Measurements from ENCODE around the gene CFAP61.

The CFAP61 gene

GRCh38 chr20:20364593-20365479 lies 312.5 kb downstream of the CFAP61 start:
- no peak for DNase-seq (ENCODE audit: low read depth)

GRCh38 chr20:20365480-20366161 lies 313.3 kb downstream of the CFAP61 start:
- DNase-seq (ENCODE audit: low read depth) = no peak

DNA sequence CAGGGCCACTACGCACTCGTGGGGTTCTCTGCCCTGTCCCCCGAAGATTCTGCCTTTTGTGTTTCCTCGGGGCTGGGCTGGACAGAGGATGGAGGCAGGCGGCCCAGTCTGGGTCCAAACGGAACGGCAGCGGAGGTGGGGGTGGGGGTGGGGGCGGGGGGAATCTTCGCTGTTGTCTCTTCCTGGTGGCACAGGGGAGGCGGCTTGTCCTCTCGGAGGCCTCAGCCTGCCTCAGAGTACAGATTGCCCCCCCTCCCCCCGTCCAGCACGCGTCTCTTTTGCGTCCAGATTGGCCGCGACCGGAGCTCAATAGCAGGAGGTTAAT lies 314.2 kb downstream of the CFAP61 start:
- DNase-seq (ENCODE audit: low read depth) = no peak

- no peak for DNase-seq (ENCODE audit: low read depth)
Observed at GRCh38 chr20:20366876-20367574, 314.7 kb downstream of the CFAP61 start.

DNA sequence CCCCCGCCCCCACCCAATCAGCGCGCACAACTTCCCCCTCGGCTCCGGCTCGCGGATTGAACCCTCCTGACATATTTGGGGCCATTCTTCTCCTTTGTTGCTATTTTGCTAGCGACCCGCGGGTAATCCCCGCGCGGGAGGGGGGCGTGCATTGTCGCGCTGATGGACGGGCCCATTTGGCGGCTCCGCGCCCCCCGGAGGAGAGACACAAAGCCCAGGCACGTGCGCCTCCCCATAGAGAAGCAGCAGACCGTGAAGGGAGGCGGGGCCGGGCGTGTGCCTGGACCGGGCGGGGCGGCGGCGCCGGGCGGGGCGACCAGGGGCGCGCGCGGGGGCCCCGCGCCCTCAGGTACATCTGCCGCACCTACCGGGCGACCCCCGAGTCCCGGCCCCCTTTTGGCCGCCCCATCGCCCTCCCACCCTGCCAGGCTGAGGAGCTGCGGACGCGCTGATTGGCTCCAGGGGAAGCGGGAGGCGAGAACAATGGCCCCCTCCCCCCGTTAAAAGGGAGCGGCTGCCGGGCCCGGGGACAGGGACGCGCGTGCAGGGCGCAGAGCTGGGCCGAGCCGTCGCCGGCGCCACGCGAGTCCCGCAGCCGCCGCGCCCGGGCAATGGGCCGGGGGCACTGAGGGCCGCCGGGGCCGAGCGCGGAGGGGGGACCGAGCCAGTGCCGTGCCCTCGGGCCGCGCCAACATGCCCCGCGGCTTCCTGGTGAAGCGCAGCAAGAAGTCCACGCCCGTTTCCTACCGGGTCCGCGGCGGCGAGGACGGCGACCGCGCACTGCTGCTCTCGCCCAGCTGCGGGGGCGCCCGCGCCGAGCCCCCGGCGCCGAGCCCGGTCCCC lies 315.5 kb downstream of the CFAP61 start, which contains the start of gene INSM1:
Gene INSM1 (plus strand): TSS at position 530 of the 843 bp plus-strand sequence. CDS start 164 bp downstream, at position 694.
- DNase-seq (ENCODE audit: low read depth) = no peak

- no peak for DNase-seq (ENCODE audit: low read depth)
Observed at GRCh38 chr20:20368418-20369249, 316.3 kb downstream of the CFAP61 start.

DNA sequence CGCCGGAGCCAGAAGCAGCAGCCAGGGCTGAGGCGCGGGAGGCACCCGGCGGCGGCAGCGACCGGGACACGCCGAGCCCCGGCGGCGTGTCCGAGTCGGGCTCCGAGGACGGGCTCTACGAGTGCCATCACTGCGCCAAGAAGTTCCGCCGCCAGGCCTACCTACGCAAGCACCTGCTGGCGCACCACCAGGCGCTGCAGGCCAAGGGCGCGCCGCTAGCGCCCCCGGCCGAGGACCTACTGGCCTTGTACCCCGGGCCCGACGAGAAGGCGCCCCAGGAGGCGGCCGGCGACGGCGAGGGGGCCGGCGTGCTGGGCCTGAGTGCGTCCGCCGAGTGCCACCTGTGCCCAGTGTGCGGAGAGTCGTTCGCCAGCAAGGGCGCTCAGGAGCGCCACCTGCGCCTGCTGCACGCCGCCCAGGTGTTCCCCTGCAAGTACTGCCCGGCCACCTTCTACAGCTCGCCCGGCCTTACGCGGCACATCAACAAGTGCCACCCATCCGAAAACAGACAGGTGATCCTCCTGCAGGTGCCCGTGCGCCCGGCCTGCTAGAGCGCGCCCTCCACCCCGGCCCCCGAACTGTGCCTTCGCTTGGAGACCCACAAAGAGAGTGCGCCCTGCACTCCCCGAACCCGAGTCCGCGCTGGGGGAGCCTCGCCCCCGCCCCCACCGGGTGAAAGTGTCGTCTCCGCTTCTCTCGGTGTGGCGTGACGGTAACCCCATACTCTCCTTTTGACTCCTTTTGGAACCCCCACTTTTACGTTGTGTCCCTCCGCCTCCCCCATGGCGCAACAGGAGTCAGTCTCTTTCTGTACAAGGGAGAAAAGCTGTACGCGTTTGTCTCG lies 317.1 kb downstream of the CFAP61 start:
- no peak for DNase-seq (ENCODE audit: low read depth)

- DNase-seq (ENCODE audit: low read depth) = no peak
Observed at GRCh38 chr20:20370094-20370575, 317.8 kb downstream of the CFAP61 start.

GRCh38 chr20:20371083-20371482 lies 318.8 kb downstream of the CFAP61 start:
- no peak for DNase-seq (ENCODE audit: low read depth)

DNA sequence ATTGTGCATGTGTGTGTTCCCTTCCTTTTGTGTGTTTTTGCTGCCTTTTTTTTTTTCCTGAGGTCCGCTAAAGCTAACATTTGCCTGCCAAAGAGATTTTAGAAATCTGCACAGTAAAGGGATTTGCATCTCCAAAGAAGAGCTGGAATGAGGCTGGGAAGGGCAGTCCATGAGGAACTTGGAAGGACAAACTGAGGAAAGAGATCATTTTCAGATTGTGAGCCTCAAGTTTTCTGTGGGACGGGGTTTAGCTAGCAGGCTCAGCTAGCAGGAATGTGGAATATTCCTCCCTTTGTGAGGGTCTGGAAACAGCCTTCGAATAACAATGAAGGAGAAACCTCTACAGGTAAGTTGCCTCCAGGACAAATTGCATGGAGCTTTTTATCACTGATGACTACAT lies 319.3 kb downstream of the CFAP61 start:
- DNase-seq (ENCODE audit: low read depth) = no peak

- DNase-seq (ENCODE audit: low read depth) = no peak
Observed at GRCh38 chr20:20373091-20373571, 320.8 kb downstream of the CFAP61 start.

- DNase-seq (ENCODE audit: low read depth) = no peak
Observed at GRCh38 chr20:20375862-20376261, 323.5 kb downstream of the CFAP61 start.

GRCh38 chr20:20386192-20386591 lies 333.9 kb downstream of the CFAP61 start:
- DNase-seq (ENCODE audit: low read depth) = no peak

DNA sequence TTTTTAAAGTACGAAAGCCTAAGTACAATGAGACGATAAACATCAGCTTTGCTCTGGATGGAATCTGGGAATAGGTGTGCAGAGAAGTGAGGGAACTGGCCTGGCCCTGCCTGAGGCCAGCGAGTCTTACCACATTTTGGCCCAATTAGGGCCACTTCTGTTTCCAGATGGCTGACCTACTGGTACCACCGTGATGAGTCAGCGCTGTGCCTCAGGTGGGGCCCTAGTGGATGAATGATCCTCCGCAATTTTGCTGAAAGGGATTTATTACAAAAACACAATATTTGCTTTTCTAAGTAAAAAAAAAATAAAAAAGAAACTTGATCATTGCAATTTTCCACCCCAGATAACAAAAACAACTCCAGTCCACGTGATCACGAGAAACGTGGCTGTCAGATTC lies 338.1 kb downstream of the CFAP61 start:
- DNase-seq (ENCODE audit: low read depth) = no peak

GRCh38 chr20:20391115-20391514 lies 338.8 kb downstream of the CFAP61 start:
- no peak for DNase-seq (ENCODE audit: low read depth)

DNA sequence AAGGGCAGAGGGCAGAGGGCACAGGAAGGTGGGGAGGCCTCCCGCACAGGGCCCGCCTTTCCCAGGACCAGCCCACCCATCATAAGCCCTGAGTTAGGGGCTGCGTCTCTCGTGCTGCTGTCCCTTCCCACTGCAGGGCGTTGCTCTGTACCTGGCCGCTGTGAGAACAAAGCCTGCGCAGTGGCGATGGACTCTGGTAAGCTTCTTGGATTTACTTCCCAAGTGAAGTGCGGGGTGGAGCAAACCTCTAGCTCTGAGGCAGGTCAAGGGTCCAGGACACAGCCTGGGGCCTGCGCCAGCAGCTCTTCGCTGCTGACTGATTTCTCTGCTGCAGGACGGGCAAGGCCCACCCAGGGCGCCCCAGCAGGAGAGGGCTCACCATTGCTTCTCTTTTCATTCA lies 339.4 kb downstream of the CFAP61 start:
- no peak for DNase-seq (ENCODE audit: low read depth)

DNA sequence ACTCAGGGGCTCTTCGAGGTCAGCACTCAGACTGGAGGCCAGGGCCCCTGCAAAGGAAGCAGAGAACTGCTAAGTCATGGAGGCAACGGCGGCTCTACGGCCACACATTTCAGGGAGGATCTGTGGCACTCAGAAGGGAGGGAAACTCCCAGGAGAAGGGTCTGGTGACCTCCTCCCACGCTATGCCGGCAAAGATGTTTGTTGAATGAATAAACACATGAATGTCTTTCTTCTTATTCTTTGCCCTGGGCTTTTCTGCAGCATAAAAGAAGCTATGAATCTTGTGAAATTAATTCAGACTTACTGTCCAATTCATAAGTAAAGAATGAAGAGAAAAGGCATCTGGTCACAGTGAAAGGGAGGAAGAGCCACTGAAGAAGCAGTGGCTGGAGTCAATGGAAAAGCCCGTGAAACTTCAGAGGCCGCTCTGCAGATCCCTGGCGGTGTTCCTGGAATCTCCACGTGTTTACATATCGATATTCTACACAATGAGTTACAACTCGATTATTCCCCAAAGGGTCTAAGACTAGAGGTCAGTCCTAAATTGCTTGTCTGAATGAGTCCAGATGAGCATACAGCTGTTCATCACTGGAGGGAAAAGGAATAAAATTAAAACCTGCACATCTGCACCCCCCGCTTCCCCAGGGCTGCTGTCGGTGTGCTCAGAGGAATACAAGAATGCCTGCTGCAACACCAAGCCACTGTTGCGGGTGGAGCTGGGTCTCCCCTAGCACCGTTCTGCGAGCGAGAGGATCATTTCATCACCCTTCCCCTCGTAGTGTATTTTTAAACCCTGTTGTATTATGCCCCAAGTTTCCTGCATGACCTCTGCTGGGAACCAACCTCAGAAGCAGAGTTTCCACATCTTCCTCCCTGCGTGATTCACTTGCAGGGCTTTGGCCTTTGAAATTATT lies 341.1 kb downstream of the CFAP61 start:
- peak; percentile 13 for DNase-seq (ENCODE audit: low read depth)

DNA sequence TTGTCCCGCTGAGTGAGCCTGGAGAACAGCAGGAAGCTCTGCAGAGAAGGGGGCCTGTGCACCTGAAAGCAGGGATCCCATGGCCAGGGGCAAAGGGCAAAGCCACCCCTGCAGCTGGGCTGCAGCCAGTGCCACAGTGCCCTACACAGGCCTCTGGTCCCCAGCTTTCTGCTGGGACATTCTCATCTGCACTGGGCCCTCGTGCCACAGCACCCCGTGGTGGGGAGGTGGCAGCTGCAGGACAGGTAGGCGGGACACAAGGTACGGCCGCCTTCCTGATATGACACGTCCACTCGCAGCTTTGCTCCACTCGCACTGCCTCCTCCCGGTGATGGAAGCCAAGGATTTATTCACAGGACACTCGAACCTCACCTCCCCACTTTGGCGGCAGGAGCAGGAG lies 342.8 kb downstream of the CFAP61 start:
- no peak for DNase-seq (ENCODE audit: low read depth)

Measured in iris pigment epithelial cell (primary cell).